Activated T-cell treated with anti-CD3 and anti-CD28 coated beads, Interleukin-2, amount 50 U/mL, for 4 hours (primary cell): ENCODE measurements around the gene CT47C1. TPM values are rescaled to one million over a fixed set of nuclear protein-coding genes. Genes with fewer than 3 reads are reported as not detected.

Source experiments
- ATAC-seq, 2 donors: fragments of 200-7000 bp; cut with Tn5 transposase; one replicate each; pipeline ENCODE4 v1.10.0; 2021
- DNase-seq: peaks from one replicate; pipeline ENCODE4 v3.0.0-alpha.2; 2020
- H3K27me3 Mint-ChIP-seq: one replicate; pipeline ENCODE4 v1.8.0; 2021; ENCODE audit warnings: low read depth, mixed read lengths
- H3K36me3 Mint-ChIP-seq: one replicate; pipeline ENCODE4 v1.8.0; 2022; ENCODE audit warnings: mixed read lengths; ENCODE audit not compliant: insufficient read depth
- H3K4me1 Mint-ChIP-seq: one replicate; pipeline ENCODE4 v1.8.0; 2021; ENCODE audit warnings: low read depth, mixed read lengths
- H3K4me3 Mint-ChIP-seq: one replicate; pipeline ENCODE4 v1.8.0; 2021; ENCODE audit warnings: mild to moderate bottlenecking, moderate library complexity, mixed read lengths
- H3K9me3 Mint-ChIP-seq: one replicate; pipeline ENCODE4 v1.8.0; 2021; ENCODE audit warnings: mixed read lengths
- total RNA-seq, 3 donors: library from RNA; stranded (reverse); gene quantifications; one replicate each; pipeline ENCODE4 v1.2.1, GENCODE V29; 2021

Gene CT47C1
- total RNA-seq, 3 donors from 2014 or later: not detected

- no peak overlapping the region for H3K4me3 Mint-ChIP-seq
- ATAC-seq: no peak
- H3K9me3 Mint-ChIP-seq: no peaks in the 10 kb centered on the region
- peaks cover 4% of the 10 kb centered on the region for H3K27me3 Mint-ChIP-seq
- no peaks in the 10 kb centered on the region for H3K4me1 Mint-ChIP-seq
- DNase-seq: no peak
- H3K36me3 Mint-ChIP-seq: no peaks in the 10 kb centered on the region
Measured at GRCh38 chrX:119062750-119063374, 9.9 kb upstream of the CT47C1 start.

GRCh38 chrX:119063428-119063827 is 9.4 kb upstream of the CT47C1 start:
- Mint-ChIP-seq H3K36me3 (no peaks in the 10 kb centered on the region), H3K27me3 (peaks cover 4% of the 10 kb centered on the region), H3K4me1 (no peaks in the 10 kb centered on the region), H3K4me3 (no peak overlapping the region), H3K9me3 (no peaks in the 10 kb centered on the region)
- ATAC-seq (no peak), DNase-seq (no peak)

GRCh38 chrX:119067023-119067739 is 5.6 kb upstream of the CT47C1 start:
- Mint-ChIP-seq H3K36me3 (no peaks in the 10 kb centered on the region), H3K9me3 (no peaks in the 10 kb centered on the region), H3K4me1 (no peaks in the 10 kb centered on the region), H3K27me3 (peaks cover 4% of the 10 kb centered on the region), H3K4me3 (no peak overlapping the region)
- ATAC-seq: peak; percentile 48 to 70
- DNase-seq: no peak

GRCh38 chrX:119069128-119069527 is 3.7 kb upstream of the CT47C1 start:
- H3K36me3 Mint-ChIP-seq: no peaks in the 10 kb centered on the region
- ATAC-seq: peak; percentile 27 to 67
- no peak for DNase-seq

GRCh38 chrX:119069762-119070161 is 3.0 kb upstream of the CT47C1 start:
- no peak overlapping the region for H3K4me3 Mint-ChIP-seq
- ATAC-seq (no peak), DNase-seq (no peak)
- peaks cover 2% of the 10 kb centered on the region for H3K27me3 Mint-ChIP-seq
- no peaks in the 10 kb centered on the region for H3K9me3 Mint-ChIP-seq
- no peaks in the 10 kb centered on the region for H3K36me3 Mint-ChIP-seq
- no peaks in the 10 kb centered on the region for H3K4me1 Mint-ChIP-seq

More at GRCh38 chrX:119069128-119069527, 3.7 kb upstream of the CT47C1 start:
- H3K27me3 Mint-ChIP-seq: peaks cover 2% of the 10 kb centered on the region
- no peaks in the 10 kb centered on the region for H3K4me1 Mint-ChIP-seq
- H3K4me3 Mint-ChIP-seq: no peak overlapping the region
- H3K9me3 Mint-ChIP-seq: no peaks in the 10 kb centered on the region

GRCh38 chrX:119071381-119071780 is 1.4 kb upstream of the CT47C1 start:
- ATAC-seq (no peak), DNase-seq (no peak)
- H3K36me3 Mint-ChIP-seq: no peaks in the 10 kb centered on the region
- no peaks in the 10 kb centered on the region for H3K4me1 Mint-ChIP-seq
- no peaks in the 10 kb centered on the region for H3K9me3 Mint-ChIP-seq
- H3K4me3 Mint-ChIP-seq: no peak overlapping the region
- peaks cover 2% of the 10 kb centered on the region for H3K27me3 Mint-ChIP-seq

GRCh38 chrX:119073200-119073905 is 560 bp downstream of the CT47C1 start:
- Mint-ChIP-seq H3K27me3 (peaks cover 2% of the 10 kb centered on the region), H3K4me3 (no peak overlapping the region), H3K4me1 (no peaks in the 10 kb centered on the region), H3K9me3 (no peaks in the 10 kb centered on the region), H3K36me3 (no peaks in the 10 kb centered on the region)
- DNase-seq (no peak), ATAC-seq (no peak)

- ATAC-seq: no peak
- Mint-ChIP-seq H3K27me3 (peaks cover 2% of the 10 kb centered on the region), H3K4me3 (no peak overlapping the region), H3K4me1 (no peaks in the 10 kb centered on the region), H3K9me3 (no peaks in the 10 kb centered on the region), H3K36me3 (no peaks in the 10 kb centered on the region)
- DNase-seq: no peak
Measured at GRCh38 chrX:119073911-119074310, 1.1 kb downstream of the CT47C1 start.

- no peaks in the 10 kb centered on the region for H3K4me1 Mint-ChIP-seq
- no peaks in the 10 kb centered on the region for H3K9me3 Mint-ChIP-seq
- DNase-seq (no peak), ATAC-seq (no peak)
- no peaks in the 10 kb centered on the region for H3K36me3 Mint-ChIP-seq
- H3K4me3 Mint-ChIP-seq: no peak overlapping the region
- peaks cover 4% of the 10 kb centered on the region for H3K27me3 Mint-ChIP-seq
Measured at GRCh38 chrX:119075270-119076025, 2.7 kb downstream of the CT47C1 start.

- no peak for ATAC-seq
- Mint-ChIP-seq H3K36me3 (no peaks in the 10 kb centered on the region), H3K9me3 (no peaks in the 10 kb centered on the region), H3K4me3 (no peak overlapping the region), H3K27me3 (peaks cover 5% of the 10 kb centered on the region), H3K4me1 (no peaks in the 10 kb centered on the region)
- no peak for DNase-seq
Measured at GRCh38 chrX:119082278-119082677, 9.5 kb downstream of the CT47C1 start.

- peaks cover 5% of the 10 kb centered on the region for H3K27me3 Mint-ChIP-seq
- ATAC-seq: no peak
- no peak overlapping the region for H3K4me3 Mint-ChIP-seq
- H3K9me3 Mint-ChIP-seq: no peaks in the 10 kb centered on the region
- no peaks in the 10 kb centered on the region for H3K4me1 Mint-ChIP-seq
- DNase-seq: no peak
- H3K36me3 Mint-ChIP-seq: no peaks in the 10 kb centered on the region
Measured at GRCh38 chrX:119084766-119085165, 12.0 kb downstream of the CT47C1 start.

- no peaks in the 10 kb centered on the region for H3K36me3 Mint-ChIP-seq
- no peak overlapping the region for H3K4me3 Mint-ChIP-seq
- peaks cover 2% of the 10 kb centered on the region for H3K27me3 Mint-ChIP-seq
- no peaks in the 10 kb centered on the region for H3K4me1 Mint-ChIP-seq
- no peak for DNase-seq
- no peaks in the 10 kb centered on the region for H3K9me3 Mint-ChIP-seq
- no peak for ATAC-seq
Measured at GRCh38 chrX:119087121-119087520, 14.3 kb downstream of the CT47C1 start.

GRCh38 chrX:119089619-119090018 is 16.8 kb downstream of the CT47C1 start:
- no peaks in the 10 kb centered on the region for H3K36me3 Mint-ChIP-seq
- peaks cover 2% of the 10 kb centered on the region for H3K27me3 Mint-ChIP-seq
- no peaks in the 10 kb centered on the region for H3K9me3 Mint-ChIP-seq
- H3K4me1 Mint-ChIP-seq: no peaks in the 10 kb centered on the region
- DNase-seq (no peak), ATAC-seq (no peak)
- no peak overlapping the region for H3K4me3 Mint-ChIP-seq

- Mint-ChIP-seq H3K36me3 (no peaks in the 10 kb centered on the region), H3K9me3 (no peaks in the 10 kb centered on the region), H3K4me1 (no peaks in the 10 kb centered on the region), H3K4me3 (no peak overlapping the region), H3K27me3 (peaks cover 2% of the 10 kb centered on the region)
- ATAC-seq: no peak
- no peak for DNase-seq
Measured at GRCh38 chrX:119090627-119091026, 17.8 kb downstream of the CT47C1 start.
